Colonic mucosa (tissue), 4 donors: Measurements from ENCODE around the gene LYVE1. TPM values are rescaled to one million over a fixed set of nuclear protein-coding genes. Genes with fewer than 3 reads are reported as not detected.

Experiments
- DNase-seq: peaks from one replicate; pipeline ENCODE4 v3.0.0-alpha.2; 2020
- H3K27ac ChIP-seq: fragments of 200-600 bp; one replicate; pipeline ENCODE4 v1.8.0; 2021
- H3K27me3 ChIP-seq: fragments of 200-600 bp; one replicate; pipeline ENCODE4 v1.8.0; 2021
- H3K36me3 ChIP-seq: fragments of 200-600 bp; one replicate; pipeline ENCODE4 v1.8.0; 2021
- H3K4me1 ChIP-seq: fragments of 200-600 bp; one replicate; pipeline ENCODE4 v1.8.0; 2021; ENCODE audit warnings: mild to moderate bottlenecking
- H3K4me3 ChIP-seq: fragments of 200-600 bp; one replicate; pipeline ENCODE4 v1.8.0; 2021
- H3K9ac ChIP-seq, 2 donors: one replicate each; pipeline ENCODE4 v1.7.0; 2013; ENCODE audit warnings: control low read depth in 2 of 2, low read depth in 2 of 2, low read length in 2 of 2
- H3K9me3 ChIP-seq: fragments of 200-600 bp; one replicate; pipeline ENCODE4 v1.8.0; 2021
- intact Hi-C: fragments of 100-400 bp; cut with DNase I; formaldehyde crosslinking; loops from one replicate; pipeline ENCODE4 v1.14.1; 2022
- total RNA-seq, 2 donors: library from RNA; stranded (reverse); fragmentation: NEBNext Ultra II Directional in 1 of 2; extraction: Animal tissue kit (Norgen Biotek cat#: 25700) in 1 of 2; gene quantifications; one replicate each; pipeline ENCODE4 v1.2.1, GENCODE V29; 2021
- TF ChIP-seq, protein P1 (sequence below): fragments of 200-600 bp; IDR thresholded peaks from one replicate; pipeline ENCODE4 v1.8.0; 2022; ENCODE audit warnings: antibody characterized with exemption, mild to moderate bottlenecking
- donor health status: healthy.
- donor health status: DM: no; HTN: no; CAD: no.
- donor health status: DM: no; HTN: no; CAD: no.

LYVE1 gene
- total RNA-seq, 2 donors from 2014 or later: 10.3 to 29.3 TPM

DNA sequence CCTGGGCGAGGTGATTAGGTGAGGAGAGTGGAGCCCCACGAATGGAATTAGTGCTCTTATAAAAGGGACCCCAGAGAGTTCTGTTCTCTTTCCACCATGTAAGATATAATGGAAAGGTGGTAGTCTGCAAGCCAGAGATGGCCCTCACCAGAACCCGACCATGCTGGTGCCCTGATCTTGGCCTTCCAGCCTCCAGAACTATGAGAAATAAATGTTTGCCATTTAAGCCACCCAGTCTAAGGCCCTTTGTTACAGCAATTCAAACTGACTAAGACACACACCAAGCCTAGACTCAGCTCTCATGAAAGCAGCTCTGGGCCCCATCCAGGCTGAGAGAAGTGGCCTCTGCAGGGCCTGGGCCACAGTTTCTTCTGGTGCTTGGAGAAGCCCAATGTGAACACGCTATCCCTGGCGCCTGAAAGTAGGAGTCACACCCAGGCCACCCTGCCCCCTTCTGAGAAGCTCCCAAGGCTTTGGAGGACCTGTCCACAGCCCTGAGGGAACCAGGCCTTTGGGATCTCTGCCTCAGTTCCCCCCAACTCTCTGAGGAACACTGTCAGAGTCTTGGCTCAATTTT is 35.3 kb upstream of the LYVE1 start:
- intact Hi-C loops: no loop called here
- H3K4me3 ChIP-seq: no peak overlapping the region
- no peak overlapping the region for H3K9ac ChIP-seq
- H3K27me3 ChIP-seq: no peaks in the 10 kb centered on the region
- no peaks in the 10 kb centered on the region for H3K36me3 ChIP-seq
- TF ChIP-seq, protein P1, sequence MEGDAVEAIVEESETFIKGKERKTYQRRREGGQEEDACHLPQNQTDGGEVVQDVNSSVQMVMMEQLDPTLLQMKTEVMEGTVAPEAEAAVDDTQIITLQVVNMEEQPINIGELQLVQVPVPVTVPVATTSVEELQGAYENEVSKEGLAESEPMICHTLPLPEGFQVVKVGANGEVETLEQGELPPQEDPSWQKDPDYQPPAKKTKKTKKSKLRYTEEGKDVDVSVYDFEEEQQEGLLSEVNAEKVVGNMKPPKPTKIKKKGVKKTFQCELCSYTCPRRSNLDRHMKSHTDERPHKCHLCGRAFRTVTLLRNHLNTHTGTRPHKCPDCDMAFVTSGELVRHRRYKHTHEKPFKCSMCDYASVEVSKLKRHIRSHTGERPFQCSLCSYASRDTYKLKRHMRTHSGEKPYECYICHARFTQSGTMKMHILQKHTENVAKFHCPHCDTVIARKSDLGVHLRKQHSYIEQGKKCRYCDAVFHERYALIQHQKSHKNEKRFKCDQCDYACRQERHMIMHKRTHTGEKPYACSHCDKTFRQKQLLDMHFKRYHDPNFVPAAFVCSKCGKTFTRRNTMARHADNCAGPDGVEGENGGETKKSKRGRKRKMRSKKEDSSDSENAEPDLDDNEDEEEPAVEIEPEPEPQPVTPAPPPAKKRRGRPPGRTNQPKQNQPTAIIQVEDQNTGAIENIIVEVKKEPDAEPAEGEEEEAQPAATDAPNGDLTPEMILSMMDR: no peak
- H3K4me1 ChIP-seq: no peaks in the 10 kb centered on the region
- H3K27ac ChIP-seq: peak overlapping the region; percentile 8
- peak; percentile 14 for DNase-seq
- no peaks in the 10 kb centered on the region for H3K9me3 ChIP-seq

DNA sequence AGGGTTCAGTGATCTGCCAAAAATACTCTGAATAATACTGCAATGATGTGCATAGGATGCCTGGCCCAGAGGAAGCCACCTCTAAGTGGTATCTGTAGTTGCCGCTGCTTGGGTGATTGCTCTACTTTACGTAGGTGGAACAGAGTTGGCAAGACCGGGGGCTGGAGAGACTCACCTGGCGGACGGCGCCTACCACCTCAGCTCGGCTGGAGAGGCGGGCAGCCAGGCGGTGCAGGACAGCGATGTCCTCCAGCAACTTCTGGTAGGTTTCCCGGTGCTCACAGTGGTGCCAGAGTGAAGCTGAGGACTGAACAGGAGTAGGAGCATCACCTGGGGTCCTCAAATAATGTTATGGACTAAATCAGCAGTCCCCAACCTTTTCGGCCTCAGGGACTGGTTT is 34.5 kb upstream of the LYVE1 start:
- H3K27me3 ChIP-seq: no peaks in the 10 kb centered on the region
- peak; percentile 15 for DNase-seq
- H3K4me3 ChIP-seq: no peak overlapping the region
- H3K4me1 ChIP-seq: no peaks in the 10 kb centered on the region
- TF ChIP-seq, protein P1: no peak
- intact Hi-C loops: no loop called here
- no peak overlapping the region for H3K9ac ChIP-seq
- no peaks in the 10 kb centered on the region for H3K36me3 ChIP-seq
- no peaks in the 10 kb centered on the region for H3K9me3 ChIP-seq
- no peak overlapping the region for H3K27ac ChIP-seq

DNA sequence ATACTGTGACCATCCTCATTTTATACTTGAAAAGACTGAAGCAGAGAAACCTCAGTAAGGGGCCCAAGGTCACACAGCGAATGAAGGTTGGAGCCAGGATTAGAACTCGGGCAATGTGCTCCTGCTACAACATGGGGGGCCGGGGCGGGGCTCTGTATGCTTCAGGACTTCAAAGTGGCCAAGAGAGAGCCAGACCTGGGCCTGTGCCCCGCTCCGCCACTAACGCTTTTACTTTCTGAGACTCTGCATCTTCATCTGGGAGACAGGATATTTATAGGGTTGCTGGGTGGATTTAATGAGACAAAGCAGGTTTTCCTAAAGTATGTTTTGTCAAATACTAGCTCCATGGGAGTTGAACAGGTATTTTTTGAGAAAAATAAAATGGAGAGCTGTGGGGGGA is 33.9 kb upstream of the LYVE1 start:
- no peaks in the 10 kb centered on the region for H3K4me1 ChIP-seq
- intact Hi-C loops: no loop called here
- H3K4me3 ChIP-seq: no peak overlapping the region
- no peaks in the 10 kb centered on the region for H3K9me3 ChIP-seq
- TF ChIP-seq, protein P1: no peak
- no peak for DNase-seq
- H3K27me3 ChIP-seq: no peaks in the 10 kb centered on the region
- H3K9ac ChIP-seq: no peak overlapping the region
- no peaks in the 10 kb centered on the region for H3K36me3 ChIP-seq
- no peak overlapping the region for H3K27ac ChIP-seq

DNA sequence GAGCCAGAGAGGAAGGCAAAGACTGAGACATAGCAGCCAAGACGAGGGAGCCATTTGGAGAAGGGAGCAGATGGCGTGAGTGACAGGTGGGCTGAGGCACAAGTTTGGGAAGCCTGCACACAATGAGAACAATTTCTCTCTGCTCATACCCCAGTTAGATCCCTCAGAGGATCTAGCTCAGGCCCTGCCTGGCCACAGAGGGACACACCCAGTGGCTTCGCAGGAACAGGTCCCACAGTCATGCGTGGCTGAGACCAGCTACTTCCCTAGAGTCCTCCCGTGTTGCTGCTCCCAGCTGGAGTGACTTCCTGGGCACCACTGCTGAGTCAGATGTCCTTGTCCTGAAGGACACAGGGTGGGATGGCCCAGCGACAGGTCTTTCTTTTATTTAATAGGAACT is 33.4 kb upstream of the LYVE1 start:
- Histone ChIP-seq H3K27ac (no peak overlapping the region), H3K36me3 (no peaks in the 10 kb centered on the region)
- intact Hi-C loops: no loop called here

DNA sequence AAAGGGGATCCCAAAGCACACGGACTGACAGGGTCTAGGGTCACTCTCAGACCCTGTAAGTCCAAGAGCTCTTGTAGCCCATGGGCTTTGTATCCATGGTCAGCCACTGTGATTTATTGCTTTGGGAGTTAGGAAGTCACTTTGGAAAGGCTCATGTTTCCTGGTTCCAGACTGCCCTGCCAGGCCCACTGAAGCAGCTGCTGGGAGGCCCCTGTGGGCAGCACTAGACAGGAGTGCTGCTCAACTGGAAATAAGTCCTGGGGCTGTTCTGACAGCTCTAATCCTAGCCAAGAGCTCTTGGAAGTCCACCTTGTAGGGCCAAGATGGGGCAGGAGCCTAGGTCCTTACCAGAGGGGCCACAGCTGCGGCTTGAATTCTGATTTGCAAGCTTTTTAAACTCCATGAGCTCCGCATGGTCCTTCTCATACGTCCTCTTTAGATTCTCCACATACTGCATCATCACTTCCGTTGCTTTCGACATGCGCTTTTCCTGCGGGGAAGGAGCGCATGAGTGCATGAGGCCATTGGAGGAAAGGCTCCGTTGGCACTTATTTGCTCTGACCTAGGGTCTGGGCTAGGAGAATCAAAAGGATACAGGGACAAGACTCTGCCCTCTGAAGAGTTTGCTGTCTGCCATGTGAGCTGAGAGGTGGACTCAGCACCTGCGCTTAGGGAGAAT is 32.2 kb upstream of the LYVE1 start:
- no peak overlapping the region for H3K27ac ChIP-seq
- intact Hi-C loops: no loop called here
- TF ChIP-seq, protein P1: no peak

More for the DNA sequence above, 33.4 kb upstream of the LYVE1 start:
- Histone ChIP-seq H3K4me1 (no peaks in the 10 kb centered on the region), H3K27me3 (no peaks in the 10 kb centered on the region), H3K9ac (no peak overlapping the region), H3K4me3 (no peak overlapping the region), H3K9me3 (no peaks in the 10 kb centered on the region)
- TF ChIP-seq, protein P1: no peak
- DNase-seq: peak; percentile 18

More for the DNA sequence above, 32.2 kb upstream of the LYVE1 start:
- Histone ChIP-seq H3K27me3 (no peaks in the 10 kb centered on the region), H3K9me3 (no peaks in the 10 kb centered on the region), H3K36me3 (no peaks in the 10 kb centered on the region), H3K4me3 (no peak overlapping the region), H3K4me1 (no peaks in the 10 kb centered on the region), H3K9ac (no peak overlapping the region)
- peak; percentile 6 for DNase-seq
